Measurements from ENCODE around the gene NSD2.

- TF ChIP-seq CTCF (IDR thresholded peaks at IDR 0.05) = no peak
- no peak for TF ChIP-seq POLR2A (IDR thresholded peaks at IDR 0.05)
Observed at GRCh38 chr4:1832690-1833089, 38.5 kb upstream of the NSD2 start.
